CD4-positive, CD25-positive, alpha-beta regulatory T cell (primary cell): ENCODE data around the gene PNPLA1. TPM values are rescaled to one million over a fixed set of nuclear protein-coding genes. Genes with fewer than 3 reads are reported as not detected.
A peak's percentile ranks its signal among the peaks of the same experiment; 100 is the strongest.

Source experiments
- ATAC-seq, 2 donors: fragments of 150-1000 bp; cut with Tn5 transposase; one replicate each; pipeline ENCODE4 v1.10.0; 2021; ENCODE audit warnings: low read depth in 2 of 2, moderate number of reproducible peaks in 2 of 2, moderate library complexity in 1 of 2
- DNase-seq, 3 donors: peaks; one replicate each; pipeline versions ENCODE4 v3.0.0 to v3.0.0-alpha.2; 2012 to 2022; ENCODE audit warnings: mixed read lengths in 1 of 3
- H3K27ac ChIP-seq: one replicate; pipeline ENCODE4 v1.7.0; 2013; ENCODE audit warnings: mild to moderate bottlenecking, low read length; ENCODE audit not compliant: insufficient read depth, poor library complexity, severe bottlenecking
- H3K27me3 ChIP-seq: one replicate; pipeline ENCODE4 v1.7.0; 2013; ENCODE audit warnings: low read length; ENCODE audit not compliant: control insufficient read depth, insufficient read depth
- H3K36me3 ChIP-seq: one replicate; pipeline ENCODE4 v1.7.0; 2013; ENCODE audit warnings: mild to moderate bottlenecking, low read length, moderate library complexity; ENCODE audit not compliant: control insufficient read depth, insufficient read depth
- H3K4me1 ChIP-seq: 2 replicates; pipeline ENCODE4 v1.7.0; 2013; ENCODE audit warnings: mild to moderate bottlenecking, low read length; ENCODE audit not compliant: insufficient read depth, control insufficient read depth, poor library complexity, severe bottlenecking
- H3K4me3 ChIP-seq: one replicate; pipeline ENCODE4 v1.7.0; 2013; ENCODE audit warnings: low read depth, mild to moderate bottlenecking, low read length, moderate library complexity
- H3K9me3 ChIP-seq, 2 experiments: 1 replicate in 1 of 2; 2 replicates in 1 of 2; pipeline ENCODE4 v1.7.0; 2013; ENCODE audit warnings: low read length in 2 of 2, mild to moderate bottlenecking in 1 of 2, moderate library complexity in 1 of 2; ENCODE audit not compliant: control insufficient read depth in 2 of 2
- H3K27ac Mint-ChIP-seq, 3 donors: one replicate each; pipeline ENCODE4 v1.8.0; 2020 to 2022; ENCODE audit warnings: mild to moderate bottlenecking in 3 of 3, mixed read lengths in 3 of 3, moderate library complexity in 2 of 3
- H3K27me3 Mint-ChIP-seq: one replicate; pipeline ENCODE4 v1.8.0; 2022; ENCODE audit warnings: mild to moderate bottlenecking, mixed read lengths
- H3K36me3 Mint-ChIP-seq: one replicate; pipeline ENCODE4 v1.8.0; 2020; ENCODE audit warnings: mixed read lengths
- H3K4me1 Mint-ChIP-seq, 4 donors: one replicate each; pipeline ENCODE4 v1.8.0; 2020 to 2022; ENCODE audit warnings: mixed read lengths in 4 of 4, mild to moderate bottlenecking in 1 of 4
- H3K4me3 Mint-ChIP-seq, 4 donors: one replicate each; pipeline ENCODE4 v1.8.0; 2020 to 2022; ENCODE audit warnings: mild to moderate bottlenecking in 4 of 4, mixed read lengths in 4 of 4, moderate library complexity in 3 of 4
- H3K9me3 Mint-ChIP-seq, 7 donors: one replicate each; pipeline ENCODE4 v1.8.0; 2020 to 2022; ENCODE audit warnings: mixed read lengths in 7 of 7, mild to moderate bottlenecking in 3 of 7, moderate library complexity in 2 of 7
- polyA plus RNA-seq, 4 donors: library from polyadenylated mRNA; unstranded; fragments of 300-500 nt; fragmentation: Illumina TruSeq; gene quantifications; one replicate each; pipeline ENCODE4 v1.2.3, GENCODE V29; 2021
- total RNA-seq: library from RNA; stranded (reverse); gene quantifications from one replicate; pipeline ENCODE4 v1.2.3, GENCODE V29; 2022

Gene PNPLA1
- total and polyA plus RNA-seq, 5 donors from 2014 or later: 0.25 TPM; not detected in 4

DNA sequence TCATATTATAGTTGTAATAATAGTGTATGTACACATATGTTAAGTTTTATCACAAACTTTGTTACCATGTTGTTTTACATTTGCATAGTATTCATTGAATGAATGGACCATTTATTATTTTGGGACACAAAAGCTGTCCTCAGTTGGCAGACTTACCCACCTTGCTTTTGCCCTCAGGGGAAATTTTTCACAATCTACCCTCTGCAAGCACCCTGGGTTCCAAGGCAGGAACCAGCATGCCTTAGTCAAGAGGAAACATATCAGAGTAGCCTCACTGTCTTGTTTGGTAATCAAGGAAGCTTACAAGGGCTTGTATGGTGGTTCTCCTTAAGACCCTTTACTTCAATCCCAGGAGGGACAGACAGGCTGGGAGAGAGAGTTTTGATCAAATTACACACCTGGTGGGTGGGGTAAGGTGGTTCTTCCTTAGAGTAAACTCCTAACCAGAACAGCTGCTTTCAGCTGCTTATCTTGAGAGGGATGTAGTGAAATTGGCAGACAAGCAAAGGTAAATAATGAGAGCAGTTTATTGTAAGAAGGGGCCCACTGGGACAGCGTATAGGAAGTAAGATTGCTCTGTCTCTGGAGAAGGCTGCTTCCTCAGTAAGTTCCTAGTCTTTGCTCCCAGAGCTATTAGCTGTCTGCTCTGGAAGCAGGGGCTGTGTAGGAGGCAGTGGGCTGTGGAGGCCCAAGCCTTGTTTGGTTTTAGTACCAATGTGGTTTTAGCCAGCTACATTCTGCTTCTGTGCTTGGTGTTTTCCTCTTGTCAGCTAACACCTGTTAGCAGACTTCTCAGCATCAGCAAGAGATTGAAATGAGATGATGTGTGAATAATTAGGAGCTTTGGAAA is 42.3 kb upstream of the PNPLA1 start:
- no peaks in the 10 kb centered on the region for H3K27me3 Mint-ChIP-seq
- Histone ChIP-seq H3K4me1 (no peaks in the 10 kb centered on the region), H3K9me3 (no peaks in the 10 kb centered on the region), H3K27ac (no peak overlapping the region), H3K36me3 (peaks cover 87% of the 10 kb centered on the region), H3K27me3 (no peaks in the 10 kb centered on the region), H3K4me3 (no peak overlapping the region)
- H3K4me1 Mint-ChIP-seq: peaks cover 0 to 3% (median 0%) of the 10 kb centered on the region in 4 donors
- no peak for ATAC-seq
- no peak overlapping the region for H3K4me3 Mint-ChIP-seq
- H3K9me3 Mint-ChIP-seq: no peaks in the 10 kb centered on the region
- no peak for DNase-seq
- H3K27ac Mint-ChIP-seq: peak overlapping the region; percentile 48 to 60 (median 59)
- peaks cover 59% of the 10 kb centered on the region for H3K36me3 Mint-ChIP-seq

DNA sequence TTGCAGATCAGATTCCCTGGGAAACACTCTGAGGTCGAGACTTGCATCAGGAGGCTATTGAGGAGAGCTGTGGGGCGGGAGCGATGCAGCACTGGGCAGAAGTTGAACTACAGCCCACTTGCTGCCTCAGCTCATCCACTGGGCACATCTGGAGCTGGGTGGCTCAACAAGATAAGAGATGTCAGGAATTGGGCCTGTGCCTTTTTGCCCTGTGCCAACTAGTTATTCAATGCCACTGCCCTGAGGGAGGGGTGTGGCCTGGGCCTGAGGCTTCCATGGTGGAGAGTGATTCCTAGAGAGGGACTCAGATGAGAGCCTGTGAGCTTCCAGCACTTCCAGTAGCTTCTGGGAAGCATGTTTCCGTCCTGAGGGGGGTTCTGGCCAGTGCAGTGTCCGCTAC is 40.6 kb upstream of the PNPLA1 start:
- ATAC-seq: no peak
- Histone ChIP-seq H3K27me3 (no peaks in the 10 kb centered on the region), H3K36me3 (peaks cover 82% of the 10 kb centered on the region), H3K4me1 (no peaks in the 10 kb centered on the region), H3K4me3 (no peak overlapping the region), H3K27ac (no peak overlapping the region), H3K9me3 (no peaks in the 10 kb centered on the region)
- H3K9me3 Mint-ChIP-seq: no peaks in the 10 kb centered on the region
- peaks cover 51% of the 10 kb centered on the region for H3K36me3 Mint-ChIP-seq
- no peaks in the 10 kb centered on the region for H3K4me1 Mint-ChIP-seq
- H3K27ac Mint-ChIP-seq: peak overlapping the region in 1 of 3 donors; percentile 72
- H3K27me3 Mint-ChIP-seq: no peaks in the 10 kb centered on the region
- DNase-seq: no peak
- no peak overlapping the region for H3K4me3 Mint-ChIP-seq

DNA sequence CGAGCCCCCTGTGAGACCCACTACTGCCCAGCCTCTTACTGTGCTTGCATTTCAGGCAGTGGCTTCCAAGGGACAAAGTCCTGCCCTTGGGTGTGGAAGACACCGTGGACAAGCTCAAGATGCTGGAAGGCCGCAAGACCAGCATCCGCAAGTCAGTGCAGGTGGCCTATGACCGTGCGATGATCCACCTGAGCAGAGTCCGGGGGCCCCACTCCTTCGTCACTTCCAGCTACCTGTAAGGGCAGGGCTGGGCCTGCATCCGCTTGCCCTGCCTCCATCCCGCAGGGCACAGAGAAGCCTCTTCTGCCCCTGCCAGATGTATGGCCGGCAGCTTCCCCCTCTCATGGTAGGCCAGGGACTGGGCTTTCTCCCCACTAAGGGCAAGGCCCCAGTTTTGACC is 39.5 kb upstream of the PNPLA1 start:
- DNase-seq: no peak
- Histone ChIP-seq H3K9me3 (no peaks in the 10 kb centered on the region), H3K27ac (no peak overlapping the region), H3K4me3 (no peak overlapping the region), H3K4me1 (no peaks in the 10 kb centered on the region), H3K27me3 (no peaks in the 10 kb centered on the region), H3K36me3 (peaks cover 73% of the 10 kb centered on the region)
- no peaks in the 10 kb centered on the region for H3K27me3 Mint-ChIP-seq
- peaks cover 54% of the 10 kb centered on the region for H3K36me3 Mint-ChIP-seq
- H3K4me3 Mint-ChIP-seq: no peak overlapping the region
- H3K27ac Mint-ChIP-seq: peak overlapping the region in 1 of 3 donors; percentile 72
- ATAC-seq: no peak
- peaks cover 0 to 5% (median 2%) of the 10 kb centered on the region in 4 donors for H3K4me1 Mint-ChIP-seq
- no peaks in the 10 kb centered on the region for H3K9me3 Mint-ChIP-seq

DNA sequence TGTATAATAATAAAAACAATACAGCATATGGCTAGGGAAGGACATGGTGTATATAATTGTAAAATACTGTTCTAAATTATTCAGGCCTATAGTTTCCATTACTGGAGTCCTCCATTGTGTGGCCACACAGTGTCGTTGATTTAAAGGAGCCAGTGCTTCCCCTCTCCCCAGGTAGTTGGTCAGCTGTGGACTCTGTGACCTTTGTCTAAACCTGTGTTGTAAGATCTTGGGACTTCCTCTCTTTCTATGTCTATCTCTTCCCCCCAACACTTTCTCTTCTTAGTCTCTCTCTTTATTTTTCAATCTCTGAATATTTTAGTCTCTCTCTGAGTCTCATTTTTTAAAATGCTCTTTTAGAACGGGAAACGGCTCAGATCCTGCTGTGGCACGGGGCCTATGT is 37.7 kb upstream of the PNPLA1 start:
- Mint-ChIP-seq H3K9me3 (no peaks in the 10 kb centered on the region), H3K4me1 (peaks cover 0 to 5% (median 2%) of the 10 kb centered on the region in 4 donors), H3K27me3 (no peaks in the 10 kb centered on the region), H3K27ac (peak overlapping the region in 1 of 3 donors; percentile 77), H3K36me3 (peaks cover 51% of the 10 kb centered on the region), H3K4me3 (no peak overlapping the region)
- Histone ChIP-seq H3K4me1 (no peaks in the 10 kb centered on the region), H3K4me3 (no peak overlapping the region), H3K9me3 (no peaks in the 10 kb centered on the region), H3K36me3 (peaks cover 55% of the 10 kb centered on the region), H3K27me3 (no peaks in the 10 kb centered on the region), H3K27ac (no peak overlapping the region)
- DNase-seq (no peak), ATAC-seq (no peak)

DNA sequence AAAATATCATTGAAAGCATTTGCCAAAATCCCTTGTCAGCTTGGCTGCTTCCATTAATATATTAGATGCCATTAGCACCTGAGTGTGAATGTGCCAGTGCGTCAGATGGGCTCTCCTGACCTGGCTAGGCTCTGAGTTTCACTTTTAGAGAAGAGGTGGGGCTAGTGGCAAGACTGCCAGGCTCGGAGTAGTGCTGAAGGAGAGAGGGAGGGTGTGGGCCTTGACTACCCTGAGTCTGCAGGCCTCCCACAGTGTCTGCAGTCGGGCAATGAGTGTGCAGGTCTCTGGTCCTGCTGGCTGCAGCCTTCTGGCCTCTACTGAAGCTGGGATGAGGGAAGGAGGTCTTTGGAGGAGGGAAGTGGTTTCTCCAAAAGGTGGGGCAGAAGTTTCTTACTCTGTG is 34.6 kb upstream of the PNPLA1 start:
- no peak overlapping the region for H3K4me3 ChIP-seq
- H3K4me1 ChIP-seq: no peaks in the 10 kb centered on the region
- no peaks in the 10 kb centered on the region for H3K9me3 ChIP-seq
- Mint-ChIP-seq H3K27ac (no peak overlapping the region), H3K9me3 (no peaks in the 10 kb centered on the region), H3K4me1 (peaks cover 0 to 5% (median 2%) of the 10 kb centered on the region in 4 donors), H3K4me3 (no peak overlapping the region), H3K27me3 (no peaks in the 10 kb centered on the region), H3K36me3 (peaks cover 34% of the 10 kb centered on the region)
- H3K27me3 ChIP-seq: no peaks in the 10 kb centered on the region
- DNase-seq (peak in 1 of 3 donors; percentile 9), ATAC-seq (no peak)
- peaks cover 27% of the 10 kb centered on the region for H3K36me3 ChIP-seq
- H3K27ac ChIP-seq: no peak overlapping the region

DNA sequence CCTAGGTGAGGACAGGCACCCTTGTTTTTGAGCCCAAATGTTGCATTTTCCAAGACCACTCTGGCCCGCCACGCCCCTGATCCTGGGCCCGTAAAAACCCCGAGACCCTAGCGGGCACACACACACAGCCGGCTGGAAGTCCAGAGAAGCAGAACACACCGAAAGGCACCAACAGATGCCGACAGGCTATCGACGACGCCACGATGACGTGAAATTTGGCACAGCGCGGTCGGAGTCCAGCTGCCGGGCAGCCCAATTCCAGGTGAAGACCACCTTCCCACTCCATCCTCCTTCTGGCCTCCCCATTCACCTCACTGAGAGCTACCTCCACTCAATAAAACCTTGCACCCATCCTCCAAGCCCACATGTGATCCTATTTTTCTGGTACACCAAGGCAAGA is 34.0 kb upstream of the PNPLA1 start:
- Histone ChIP-seq H3K4me1 (no peaks in the 10 kb centered on the region), H3K36me3 (peaks cover 22% of the 10 kb centered on the region), H3K27me3 (no peaks in the 10 kb centered on the region), H3K9me3 (no peaks in the 10 kb centered on the region), H3K27ac (no peak overlapping the region), H3K4me3 (no peak overlapping the region)
- H3K4me1 Mint-ChIP-seq: peaks cover 0 to 5% (median 2%) of the 10 kb centered on the region in 4 donors
- H3K4me3 Mint-ChIP-seq: no peak overlapping the region
- no peak overlapping the region for H3K27ac Mint-ChIP-seq
- ATAC-seq (no peak), DNase-seq (no peak)
- H3K9me3 Mint-ChIP-seq: no peaks in the 10 kb centered on the region
- no peaks in the 10 kb centered on the region for H3K27me3 Mint-ChIP-seq
- H3K36me3 Mint-ChIP-seq: peaks cover 31% of the 10 kb centered on the region

DNA sequence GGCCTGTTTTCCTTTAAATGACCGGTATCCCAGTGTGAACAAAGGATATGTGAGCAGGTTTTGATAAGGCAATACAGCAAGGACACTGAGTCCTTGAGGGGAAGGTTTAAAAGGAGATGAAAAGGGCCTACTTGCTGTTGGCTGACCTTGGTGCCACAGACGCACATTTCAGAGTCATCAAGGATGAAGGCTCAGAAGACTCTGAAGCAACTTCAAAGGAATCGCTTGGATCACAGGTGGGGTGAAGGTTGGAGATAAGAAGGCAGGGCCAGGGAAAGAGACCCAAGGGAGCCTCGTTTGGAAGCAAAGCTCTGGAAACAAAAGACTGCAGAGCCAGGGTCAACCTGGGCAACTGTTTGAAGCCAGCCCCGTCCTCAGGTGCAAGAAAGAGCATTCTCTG is 30.1 kb upstream of the PNPLA1 start:
- peaks cover 11% of the 10 kb centered on the region for H3K36me3 Mint-ChIP-seq
- Histone ChIP-seq H3K27ac (no peak overlapping the region), H3K36me3 (no peaks in the 10 kb centered on the region), H3K27me3 (no peaks in the 10 kb centered on the region), H3K4me3 (no peak overlapping the region), H3K9me3 (no peaks in the 10 kb centered on the region), H3K4me1 (no peaks in the 10 kb centered on the region)
- H3K27me3 Mint-ChIP-seq: peaks cover 16% of the 10 kb centered on the region
- ATAC-seq: no peak
- H3K4me1 Mint-ChIP-seq: peaks cover 0 to 6% (median under 1%) of the 10 kb centered on the region in 4 donors
- no peak overlapping the region for H3K4me3 Mint-ChIP-seq
- H3K9me3 Mint-ChIP-seq: no peaks in the 10 kb centered on the region
- DNase-seq: no peak
- no peak overlapping the region for H3K27ac Mint-ChIP-seq

DNA sequence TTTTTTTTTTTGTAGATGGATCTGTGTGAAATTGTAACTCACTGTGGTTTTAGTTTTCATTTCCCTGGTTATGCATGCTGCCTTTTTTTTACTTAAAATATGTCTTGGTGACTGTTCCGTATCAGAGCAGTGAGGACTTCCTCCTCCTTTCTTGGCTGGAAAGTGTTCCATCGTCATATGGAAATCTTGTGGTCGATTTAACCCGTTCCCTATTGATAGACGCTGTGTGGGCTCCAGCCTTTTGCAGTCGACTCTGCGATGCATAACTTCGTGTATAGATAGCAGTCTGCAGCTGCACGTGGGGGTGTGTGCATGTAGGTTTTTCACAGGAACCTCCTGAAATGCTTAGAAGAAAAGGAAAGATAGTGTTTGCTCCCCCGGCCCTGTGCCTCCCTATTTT is 28.1 kb upstream of the PNPLA1 start:
- Mint-ChIP-seq H3K4me3 (no peak overlapping the region), H3K27me3 (peaks cover 21% of the 10 kb centered on the region), H3K36me3 (peaks cover 6% of the 10 kb centered on the region), H3K9me3 (no peaks in the 10 kb centered on the region), H3K4me1 (peaks cover 0 to 6% (median 0%) of the 10 kb centered on the region in 4 donors), H3K27ac (peak overlapping the region in 1 of 3 donors; percentile 48)
- Histone ChIP-seq H3K4me3 (no peak overlapping the region), H3K4me1 (no peaks in the 10 kb centered on the region), H3K36me3 (no peaks in the 10 kb centered on the region), H3K27me3 (no peaks in the 10 kb centered on the region), H3K9me3 (no peaks in the 10 kb centered on the region), H3K27ac (no peak overlapping the region)
- ATAC-seq (no peak), DNase-seq (no peak)
